HEK293 (cell line): ENCODE measurements around the gene SIL1.

Source experiments
- CTCF ChIP-seq: fragments of 450-650 bp; formaldehyde crosslinking; IDR thresholded peaks from 2 replicates; pipeline ENCODE4 v1.5.1; 2016; ENCODE audit warnings: missing biosample characterization, missing genetic modification characterization
- HIC1 ChIP-seq: fragments of 450-650 bp; formaldehyde crosslinking; IDR thresholded peaks from 2 replicates; pipeline ENCODE4 v1.5.1; 2016; ENCODE audit warnings: missing biosample characterization, missing genetic modification characterization
- KLF16 ChIP-seq: fragments of 450-650 bp; formaldehyde crosslinking; IDR thresholded peaks from 2 replicates; pipeline ENCODE4 v1.5.1; 2017; ENCODE audit warnings: missing biosample characterization, missing genetic modification characterization
- PRDM2 ChIP-seq: fragments of 450-650 bp; formaldehyde crosslinking; IDR thresholded peaks from 2 replicates; pipeline ENCODE4 v1.5.1; 2016; ENCODE audit warnings: missing biosample characterization, missing genetic modification characterization, borderline replicate concordance
- TCF7L2 ChIP-seq: IDR thresholded peaks from 2 replicates; pipeline ENCODE4 v1.6.1; 2011; ENCODE audit warnings: low read depth, mild to moderate bottlenecking, inconsistent platforms, low read length, moderate library complexity, borderline replicate concordance
- YY1 ChIP-seq: fragments of 450-650 bp; formaldehyde crosslinking; IDR thresholded peaks from 2 replicates; pipeline ENCODE4 v1.5.1; 2018; ENCODE audit warnings: missing biosample characterization, missing genetic modification characterization
- ZNF138 ChIP-seq: fragments of 450-650 bp; formaldehyde crosslinking; IDR thresholded peaks from 2 replicates; pipeline ENCODE4 v1.5.1; 2016; ENCODE audit warnings: missing biosample characterization, missing genetic modification characterization, borderline replicate concordance
- ZNF274 ChIP-seq, 2 experiments: fragments of 200-500 bp in 1 of 2; fragments of 450-650 bp in 1 of 2; sonication (Bioruptor generic) in 1 of 2; formaldehyde crosslinking in 1 of 2; IDR thresholded peaks; 2 replicates each; pipeline versions ENCODE4 v1.5.1 to v1.6.1; 2014 to 2016; ENCODE audit warnings: borderline replicate concordance in 1 of 2, inconsistent platforms in 1 of 2, low read length in 1 of 2, missing biosample characterization in 1 of 2, missing genetic modification characterization in 1 of 2
- ZNF292 ChIP-seq: fragments of 450-650 bp; formaldehyde crosslinking; IDR thresholded peaks from 2 replicates; pipeline ENCODE4 v1.5.1; 2016; ENCODE audit warnings: low read depth, missing biosample characterization, missing genetic modification characterization, borderline replicate concordance
- ZNF350 ChIP-seq: fragments of 450-650 bp; formaldehyde crosslinking; IDR thresholded peaks from 2 replicates; pipeline ENCODE4 v1.5.0; 2017; ENCODE audit warnings: missing biosample characterization, mild to moderate bottlenecking, missing genetic modification characterization
- ZNF785 ChIP-seq: fragments of 450-650 bp; formaldehyde crosslinking; IDR thresholded peaks from 2 replicates; pipeline ENCODE4 v1.5.1; 2016; ENCODE audit warnings: missing biosample characterization, missing genetic modification characterization
- ZNF792 ChIP-seq: fragments of 450-650 bp; formaldehyde crosslinking; IDR thresholded peaks from 2 replicates; pipeline ENCODE4 v1.5.1; 2016; ENCODE audit warnings: missing biosample characterization, missing genetic modification characterization

- no peak for TF ChIP-seq CTCF (tag by site-specific recombination)
- no peak for TF ChIP-seq HIC1 (tag by site-specific recombination)
- TF ChIP-seq ZNF350 (tag by site-specific recombination) = no peak
- TF ChIP-seq ZNF138 = no peak
- no peak for TF ChIP-seq YY1
- no peak for TF ChIP-seq ZNF792 (tag by site-specific recombination)
- no peak for TF ChIP-seq KLF16 (tag by site-specific recombination)
- no peak for TF ChIP-seq TCF7L2
- no peak for TF ChIP-seq ZNF274 (IDR thresholded peaks at IDR 0.05; ENCODE audit: low read length)
- no peak for TF ChIP-seq ZNF274 (tag by site-specific recombination; IDR thresholded peaks at IDR 0.05; ENCODE audit: borderline replicate concordance)
- TF ChIP-seq PRDM2 = no peak
- TF ChIP-seq ZNF292 = no peak
- no peak for TF ChIP-seq ZNF785 (tag by site-specific recombination)
These were observed 35.7 kb downstream of the SIL1 start for GRCh38 chr5:139162448-139162847.
